Measurements from ENCODE around the gene VWA8. TPM values are rescaled to one million over a fixed set of nuclear protein-coding genes. Genes with fewer than 3 reads are reported as not detected.

VWA8 gene
- polyA plus RNA-seq (2014; cell fraction: cytosol; rRNA removed) = 5.7 and 24.4 TPM in 2 replicates
- polyA plus RNA-seq (2014; cell fraction: nucleus; rRNA removed) = 6.6 and 35.8 TPM in 2 replicates

GRCh38 chr13:41960637-41961465, at the start of gene VWA8:
VWA8 (minus strand) TSS chr13:41961109; CDS start chr13:41961015, 94 bp downstream.
- DNase-seq (ENCODE audit: low spot score) = peak; percentile 80

DNA sequence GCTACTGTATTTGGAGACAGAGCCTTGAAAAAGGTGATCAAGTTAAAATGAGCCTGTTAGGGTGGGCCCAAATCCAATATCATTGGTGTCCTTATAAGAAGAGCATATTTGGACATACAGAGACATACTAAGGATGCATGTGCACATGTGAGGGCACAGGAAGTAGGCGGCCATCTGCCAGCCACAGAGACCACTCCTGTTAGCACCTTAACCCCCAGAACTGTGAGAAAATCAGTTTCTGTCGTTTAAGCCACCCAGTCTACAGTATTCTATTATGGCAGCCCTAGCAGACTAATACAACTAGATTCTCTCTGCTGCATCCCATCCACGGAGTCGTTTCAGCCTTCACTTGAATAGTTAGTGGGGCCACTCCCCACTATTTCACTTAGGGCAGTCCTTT, 48.1 kb upstream of the VWA8 start:
- DNase-seq (ENCODE audit: low spot score) = no peak

GRCh38 chr13:42007844-42008243, 46.9 kb upstream of the VWA8 start:
- DNase-seq (ENCODE audit: low spot score) = no peak

DNA sequence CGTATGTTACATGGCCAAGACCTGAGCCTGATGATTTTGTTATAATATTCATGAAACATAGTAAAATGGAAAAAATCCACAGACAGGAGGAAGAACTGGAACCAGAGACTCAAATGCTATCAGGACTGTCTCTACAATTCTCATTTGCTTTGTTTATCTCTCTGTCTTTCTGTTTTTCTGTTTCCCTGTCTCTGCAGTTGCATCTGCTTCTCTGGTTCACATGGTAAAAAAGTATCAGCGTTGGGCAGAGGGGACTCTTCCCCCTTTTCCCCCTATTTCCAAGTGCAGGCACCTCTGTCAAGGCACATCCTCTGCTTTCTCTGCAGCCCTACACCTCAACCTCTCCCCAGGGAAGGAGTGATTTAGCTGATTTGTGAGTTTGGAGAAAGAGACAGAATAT, 41.2 kb upstream of the VWA8 start:
- DNase-seq (ENCODE audit: low spot score) = no peak

DNA sequence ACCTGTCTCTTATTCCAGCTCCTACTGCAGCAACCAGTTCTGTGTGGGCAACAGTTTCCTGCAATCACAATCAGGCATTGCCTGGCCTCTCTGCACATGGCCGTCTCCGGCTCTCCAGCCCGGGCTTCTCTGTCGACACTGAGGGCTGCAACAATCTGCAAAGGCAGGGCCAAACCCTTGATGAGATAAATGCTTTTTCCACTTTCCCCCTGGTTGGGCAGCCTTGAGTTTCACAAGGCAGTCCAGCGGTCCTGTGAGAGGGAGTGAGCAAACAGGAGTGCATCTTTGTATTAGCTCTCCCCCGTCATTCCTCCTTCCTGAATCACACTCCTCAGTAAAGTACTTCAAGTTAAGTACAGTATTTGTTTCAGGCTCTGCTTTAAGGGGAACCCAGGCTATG, 40.7 kb upstream of the VWA8 start:
- peak; percentile 13 for DNase-seq (ENCODE audit: low spot score)

DNA sequence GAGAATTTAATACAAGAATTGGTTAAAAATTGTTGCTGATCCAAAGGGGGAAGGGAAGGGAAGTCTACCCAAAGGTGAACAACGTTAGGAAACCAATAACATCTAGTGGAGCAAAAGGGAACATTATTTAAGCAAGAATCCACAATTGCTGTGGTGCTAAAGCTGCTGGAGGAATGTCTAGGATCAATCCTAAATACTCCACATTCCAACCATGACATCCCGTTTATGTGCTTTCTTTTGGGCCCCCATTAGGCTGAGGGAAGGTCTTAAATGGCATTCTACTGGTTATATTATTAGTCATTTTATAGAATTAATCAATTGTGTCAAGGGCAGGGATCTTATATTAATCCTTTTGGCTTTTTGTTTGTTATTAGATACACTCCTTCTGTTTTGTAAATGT, 39.9 kb upstream of the VWA8 start:
- DNase-seq (ENCODE audit: low spot score) = no peak

- DNase-seq (ENCODE audit: low spot score) = no peak
Observed at GRCh38 chr13:41997396-41997795, 36.5 kb upstream of the VWA8 start.

- DNase-seq (ENCODE audit: low spot score) = no peak
Observed at GRCh38 chr13:41995946-41996345, 35.0 kb upstream of the VWA8 start.

DNA sequence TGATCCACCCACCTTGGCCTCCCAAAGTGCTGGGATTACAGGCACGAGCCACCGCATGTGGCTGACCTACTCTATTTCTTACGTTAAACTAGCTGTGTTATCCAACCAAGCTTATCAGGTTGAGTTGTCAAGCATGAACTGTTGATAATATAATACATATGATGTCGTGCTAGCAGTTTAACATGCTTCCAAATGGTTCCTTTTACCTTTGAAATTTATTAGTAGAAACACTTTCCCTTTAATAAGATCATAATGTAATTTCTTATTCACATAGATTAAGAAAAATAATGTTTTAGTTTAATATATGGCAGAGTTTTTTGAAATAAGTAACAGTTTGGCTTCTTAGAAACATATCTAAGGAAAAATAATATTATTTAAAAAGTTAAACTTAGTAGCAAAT, 34.4 kb upstream of the VWA8 start:
- DNase-seq (ENCODE audit: low spot score) = no peak

DNA sequence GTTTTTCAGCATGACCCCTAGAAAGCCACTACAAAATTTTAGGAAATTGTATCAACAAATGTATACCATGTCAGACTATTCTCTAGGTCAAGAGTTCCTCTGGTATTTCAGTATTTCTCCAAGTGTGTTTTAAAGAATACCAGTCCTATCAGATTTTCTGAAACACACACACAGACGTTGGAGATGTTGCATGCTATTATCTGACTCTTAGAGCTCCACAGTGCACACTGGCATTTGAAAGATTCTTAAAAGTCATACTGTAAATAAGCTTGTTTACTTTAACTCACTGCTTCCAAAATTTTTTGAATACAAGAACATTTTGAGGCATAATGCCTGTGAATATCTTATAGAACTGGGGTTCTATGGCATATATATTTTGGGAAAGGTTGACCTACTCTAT, 33.8 kb upstream of the VWA8 start:
- no peak for DNase-seq (ENCODE audit: low spot score)

DNA sequence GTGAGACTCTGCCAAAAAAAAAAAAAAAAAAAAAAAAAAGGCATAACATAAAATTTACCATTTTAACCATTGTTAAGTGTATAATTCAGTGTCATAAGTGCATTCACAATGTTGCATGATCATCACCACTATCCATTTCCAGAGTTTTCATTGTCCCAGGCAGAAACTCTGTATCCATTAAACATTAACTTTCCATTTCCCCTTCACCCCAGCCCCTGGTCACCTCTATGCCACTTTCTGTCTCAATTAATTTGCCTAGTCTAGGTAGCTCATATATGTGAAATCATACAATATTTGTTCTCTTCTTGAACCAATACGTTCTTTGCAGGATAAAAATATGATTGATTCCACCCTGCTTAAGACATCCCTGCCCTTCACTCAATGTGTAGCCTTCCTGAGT, 31.0 kb upstream of the VWA8 start:
- DNase-seq (ENCODE audit: low spot score) = no peak

DNA sequence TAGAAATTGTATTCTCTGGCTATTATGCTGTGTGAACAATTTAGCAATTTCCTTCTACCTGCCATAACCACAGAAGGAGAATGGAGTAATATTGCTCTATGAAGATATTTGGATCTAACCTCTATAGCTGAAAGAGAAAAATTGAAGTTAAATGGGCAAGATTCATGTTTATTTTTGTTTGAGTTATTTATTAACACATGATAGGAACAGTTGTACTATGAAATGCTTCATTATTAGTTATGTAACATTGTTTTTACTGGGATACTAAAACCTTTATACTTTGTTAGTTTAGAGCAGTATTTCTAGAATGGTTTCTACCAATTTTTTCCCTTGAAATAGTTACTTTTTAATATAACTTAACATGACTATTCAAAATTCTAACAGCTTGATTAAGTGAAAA, 27.3 kb upstream of the VWA8 start:
- DNase-seq (ENCODE audit: low spot score) = no peak

GRCh38 chr13:41985788-41986508, 25.0 kb upstream of the VWA8 start:
- DNase-seq (ENCODE audit: low spot score) = peak; percentile 32

- DNase-seq (ENCODE audit: low spot score) = no peak
Observed at GRCh38 chr13:41981951-41982715, 21.2 kb upstream of the VWA8 start.

DNA sequence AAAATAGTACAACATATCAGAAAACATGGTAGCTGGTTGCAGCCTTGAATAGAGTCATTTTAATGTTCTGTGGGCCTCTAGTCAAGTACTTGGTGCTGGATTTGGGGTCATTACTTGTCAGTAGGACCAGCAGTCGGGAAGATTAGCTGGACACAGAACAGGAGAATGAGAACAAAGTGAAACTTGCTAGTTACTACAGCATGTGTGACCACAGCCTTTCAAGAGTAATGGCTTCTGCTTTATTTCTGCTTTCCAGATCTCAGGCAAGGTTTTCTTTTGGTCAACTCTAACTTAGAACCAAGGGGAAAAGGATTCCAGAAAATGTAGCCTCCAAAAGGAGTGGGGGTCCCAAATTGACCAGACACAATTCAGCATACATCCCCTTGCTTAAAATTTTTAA, 17.1 kb upstream of the VWA8 start:
- DNase-seq (ENCODE audit: low spot score) = no peak

- DNase-seq (ENCODE audit: low spot score) = no peak
Observed at GRCh38 chr13:41976476-41976875, 15.6 kb upstream of the VWA8 start.

- no peak for DNase-seq (ENCODE audit: low spot score)
Observed at GRCh38 chr13:41974262-41974900, 13.5 kb upstream of the VWA8 start.

DNA sequence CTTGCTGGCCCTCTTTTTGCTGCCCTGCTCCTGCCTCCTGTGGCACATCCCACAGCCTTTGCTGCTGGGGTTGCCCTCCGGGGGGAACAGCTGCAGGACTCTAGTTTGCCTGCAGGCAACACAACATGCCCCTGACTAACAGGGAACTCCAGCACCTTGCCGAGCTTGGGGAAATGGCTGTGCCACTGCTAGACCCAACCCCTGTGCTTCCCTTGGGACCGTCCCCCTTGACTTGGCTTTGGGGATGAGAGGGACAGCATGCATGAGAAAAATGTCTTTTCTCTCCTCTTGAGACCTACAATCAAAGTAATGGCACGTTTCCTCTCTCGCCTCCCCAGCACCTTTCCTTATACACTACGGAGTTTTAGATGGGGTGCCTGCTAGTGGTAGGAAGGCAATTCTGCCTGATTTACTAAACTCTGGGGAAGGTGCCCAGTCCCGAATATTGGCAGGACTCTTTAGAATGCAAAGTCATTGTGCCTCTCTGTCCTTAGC, 12.4 kb upstream of the VWA8 start:
- no peak for DNase-seq (ENCODE audit: low spot score)

GRCh38 chr13:41971848-41972247, 10.9 kb upstream of the VWA8 start:
- DNase-seq (ENCODE audit: low spot score) = no peak

- no peak for DNase-seq (ENCODE audit: low spot score)
Observed at GRCh38 chr13:41970918-41971317, 10.0 kb upstream of the VWA8 start.

GRCh38 chr13:41970022-41970421, 9.1 kb upstream of the VWA8 start:
- DNase-seq (ENCODE audit: low spot score) = no peak

All from SK-N-DZ (cell line).